CD4-positive, alpha-beta T cell treated with Interleukin-12 subunit alpha and Interleukin-12 subunit beta, for 1 hour (primary cell): ENCODE data around the gene CCDC89.

Experiments used
- DNase-seq: peaks from one replicate; pipeline ENCODE4 v3.0.0-alpha.2; 2020

CCDC89 gene

GRCh38 chr11:85685820-85686459, at the start of gene CCDC89:
CCDC89 (minus strand) TSS chr11:85686195; CDS start chr11:85686130, 65 bp downstream.
- DNase-seq = no peak

GRCh38 chr11:85732965-85733364, 47.0 kb upstream of the CCDC89 start:
- DNase-seq = no peak

- DNase-seq = no peak
Observed at GRCh38 chr11:85726381-85726780, 40.4 kb upstream of the CCDC89 start.

GRCh38 chr11:85725510-85726258, 39.7 kb upstream of the CCDC89 start:
- no peak for DNase-seq

- no peak for DNase-seq
Observed at GRCh38 chr11:85724748-85725465, 38.9 kb upstream of the CCDC89 start.

- no peak for DNase-seq
Observed at GRCh38 chr11:85723088-85723487, 37.1 kb upstream of the CCDC89 start.

GRCh38 chr11:85721191-85721590, 35.2 kb upstream of the CCDC89 start:
- no peak for DNase-seq

- DNase-seq = no peak
Observed at GRCh38 chr11:85718991-85719807, 33.2 kb upstream of the CCDC89 start.

- no peak for DNase-seq
Observed at GRCh38 chr11:85718126-85718943, 32.3 kb upstream of the CCDC89 start.

- DNase-seq = no peak
Observed at GRCh38 chr11:85717429-85717828, 31.4 kb upstream of the CCDC89 start.

GRCh38 chr11:85712953-85713352, 27.0 kb upstream of the CCDC89 start:
- no peak for DNase-seq

GRCh38 chr11:85710917-85711316, 24.9 kb upstream of the CCDC89 start:
- DNase-seq = no peak

- no peak for DNase-seq
Observed at GRCh38 chr11:85709941-85710702, 24.1 kb upstream of the CCDC89 start.

- DNase-seq = no peak
Observed at GRCh38 chr11:85705800-85706199, 19.8 kb upstream of the CCDC89 start.

GRCh38 chr11:85704967-85705366, 19.0 kb upstream of the CCDC89 start:
- no peak for DNase-seq

- DNase-seq = peak; percentile 24
Observed at GRCh38 chr11:85699957-85700741, 14.2 kb upstream of the CCDC89 start.

- DNase-seq = no peak
Observed at GRCh38 chr11:85698195-85698594, 12.2 kb upstream of the CCDC89 start.

- DNase-seq = no peak
Observed at GRCh38 chr11:85697747-85698146, 11.8 kb upstream of the CCDC89 start.

GRCh38 chr11:85695546-85695945, 9.6 kb upstream of the CCDC89 start:
- DNase-seq = no peak

- peak; percentile 61 for DNase-seq
Observed at GRCh38 chr11:85694385-85694980, 8.5 kb upstream of the CCDC89 start.
